ENCODE measurements around the gene SAT1. TPM values are rescaled to one million over a fixed set of nuclear protein-coding genes. Genes with fewer than 3 reads are reported as not detected.

SAT1 gene
- total RNA-seq, 1 donor from 2014 or later: 77.3 TPM

- DNase-seq (ENCODE audit: low spot score): no peak
These were observed 6.6 kb upstream of the SAT1 start for GRCh38 chrX:23776363-23776762.

GRCh38 chrX:23779025-23779424 lies 3.9 kb upstream of the SAT1 start:
- no peak for DNase-seq (ENCODE audit: low spot score)

- no peak for DNase-seq (ENCODE audit: low spot score)
These were observed 518 bp upstream of the SAT1 start for GRCh38 chrX:23782455-23782854.

- DNase-seq (ENCODE audit: low spot score): no peak
These were observed 856 bp downstream of the SAT1 start for GRCh38 chrX:23783589-23784469.

GRCh38 chrX:23784470-23785331 lies 1.7 kb downstream of the SAT1 start:
- no peak for DNase-seq (ENCODE audit: low spot score)

- no peak for DNase-seq (ENCODE audit: low spot score)
These were observed 2.6 kb downstream of the SAT1 start for GRCh38 chrX:23785580-23785979.

- no peak for DNase-seq (ENCODE audit: low spot score)
These were observed 3.4 kb downstream of the SAT1 start for GRCh38 chrX:23786268-23786815.

GRCh38 chrX:23787745-23788118 lies 4.8 kb downstream of the SAT1 start:
- no peak for DNase-seq (ENCODE audit: low spot score)

- no peak for DNase-seq (ENCODE audit: low spot score)
These were observed 5.5 kb downstream of the SAT1 start for GRCh38 chrX:23788521-23788920.

- DNase-seq (ENCODE audit: low spot score): no peak
These were observed 6.0 kb downstream of the SAT1 start for GRCh38 chrX:23788946-23789345.

GRCh38 chrX:23789386-23790154 lies 6.6 kb downstream of the SAT1 start:
- no peak for DNase-seq (ENCODE audit: low spot score)

GRCh38 chrX:23790155-23790497 lies 7.2 kb downstream of the SAT1 start:
- DNase-seq (ENCODE audit: low spot score): no peak

GRCh38 chrX:23792861-23793553 lies 10.0 kb downstream of the SAT1 start:
- no peak for DNase-seq (ENCODE audit: low spot score)

GRCh38 chrX:23795221-23795620 lies 12.2 kb downstream of the SAT1 start:
- DNase-seq (ENCODE audit: low spot score): no peak

- DNase-seq (ENCODE audit: low spot score): no peak
These were observed 14.6 kb downstream of the SAT1 start for GRCh38 chrX:23797371-23798128.

GRCh38 chrX:23799469-23800065 lies 16.6 kb downstream of the SAT1 start:
- DNase-seq (ENCODE audit: low spot score): no peak

- no peak for DNase-seq (ENCODE audit: low spot score)
These were observed 19.5 kb downstream of the SAT1 start for GRCh38 chrX:23802431-23802830.

- no peak for DNase-seq (ENCODE audit: low spot score)
These were observed 21.0 kb downstream of the SAT1 start for GRCh38 chrX:23803931-23804381.

- no peak for DNase-seq (ENCODE audit: low spot score)
These were observed 21.6 kb downstream of the SAT1 start for GRCh38 chrX:23804578-23804977.

- DNase-seq (ENCODE audit: low spot score): no peak
These were observed 22.4 kb downstream of the SAT1 start for GRCh38 chrX:23805389-23805788.

Data from umbilical cord (tissue), 2 donors.